Smooth muscle cell (in vitro differentiated cells): ENCODE measurements around the gene RAB37. TPM values are rescaled to one million over a fixed set of nuclear protein-coding genes. Genes with fewer than 3 reads are reported as not detected.

Experiments used
- DNase-seq: peaks from one replicate; lab custom pipeline; 2025; ENCODE audit not compliant: unreplicated experiment; lab: John Stamatoyannopoulos, UW
- H2AFZ ChIP-seq: fragments of 200-600 bp; sonication (generic); 2 replicates; pipeline ENCODE4 v1.6.0; 2016; ENCODE audit warnings: antibody characterized with exemption, low read depth, mild to moderate bottlenecking
- H3F3A ChIP-seq: fragments of 200-600 bp; sonication (generic); 2 replicates; pipeline ENCODE4 v1.6.0; 2017; ENCODE audit warnings: antibody characterized with exemption, low read depth
- H3K27ac ChIP-seq: fragments of 200-600 bp; sonication (generic); 2 replicates; pipeline ENCODE4 v1.5.1; 2016; ENCODE audit warnings: low read depth, mild to moderate bottlenecking
- H3K27me3 ChIP-seq: fragments of 200-600 bp; sonication (generic); 2 replicates; pipeline ENCODE4 v1.6.1; 2016; ENCODE audit warnings: low read depth, mild to moderate bottlenecking
- H3K36me3 ChIP-seq: fragments of 200-600 bp; sonication (generic); 2 replicates; pipeline ENCODE4 v1.5.1; 2016; ENCODE audit warnings: low read depth
- H3K4me1 ChIP-seq: fragments of 200-600 bp; sonication (generic); 2 replicates; pipeline ENCODE4 v1.5.1; 2016; ENCODE audit warnings: low read depth
- H3K4me2 ChIP-seq: fragments of 200-600 bp; sonication (generic); 2 replicates; pipeline ENCODE4 v1.6.0; 2016; ENCODE audit warnings: mild to moderate bottlenecking
- H3K4me3 ChIP-seq: fragments of 200-600 bp; sonication (generic); 2 replicates; pipeline ENCODE4 v1.5.1; 2016; ENCODE audit warnings: mild to moderate bottlenecking
- H3K79me2 ChIP-seq: fragments of 200-600 bp; sonication (generic); 2 replicates; pipeline ENCODE4 v1.6.0; 2016; ENCODE audit warnings: low read depth, mild to moderate bottlenecking
- H3K9ac ChIP-seq: fragments of 200-600 bp; sonication (generic); 2 replicates; pipeline ENCODE4 v1.6.0; 2016; ENCODE audit warnings: low read depth
- H3K9me3 ChIP-seq: fragments of 200-600 bp; sonication (generic); replicated peaks from 2 replicates; pipeline ENCODE4 v1.5.1; 2016; ENCODE audit warnings: low read depth
- H4K20me1 ChIP-seq: fragments of 200-600 bp; sonication (generic); 2 replicates; pipeline ENCODE4 v1.6.0; 2016; ENCODE audit warnings: low read depth
- CTCF ChIP-seq: fragments of 200-600 bp; sonication (generic); IDR thresholded peaks from 2 replicates; pipeline ENCODE4 v1.5.1; 2017; ENCODE audit warnings: borderline replicate concordance, mild to moderate bottlenecking, antibody characterized with exemption; ENCODE audit not compliant: insufficient read depth, poor library complexity, severe bottlenecking
- WGBS: methylation state at CpG from one replicate; pipeline ENCODE4 v1.1.7; 2016; ENCODE audit warnings: low lambda C conversion rate; 5-methylcytosine and 5-hydroxymethylcytosine counted together
- polyA plus RNA-seq: library from polyadenylated mRNA; unstranded; fragments of >200 nt; fragmentation: Nextera tagmentation; extraction: Ambion mirVana; gene quantifications from 2 replicates; pipeline ENCODE4 v1.2.1, GENCODE V29; 2016
- total RNA-seq: library from RNA; depleted of rRNA; stranded (reverse); fragments of >200 nt; gene quantifications from 2 replicates; pipeline ENCODE4 v1.2.3, GENCODE V29; 2014

The RAB37 gene
- total and polyA plus RNA-seq, 2 experiments from 2014 or later = 0.16 TPM; not detected in 1

DNA sequence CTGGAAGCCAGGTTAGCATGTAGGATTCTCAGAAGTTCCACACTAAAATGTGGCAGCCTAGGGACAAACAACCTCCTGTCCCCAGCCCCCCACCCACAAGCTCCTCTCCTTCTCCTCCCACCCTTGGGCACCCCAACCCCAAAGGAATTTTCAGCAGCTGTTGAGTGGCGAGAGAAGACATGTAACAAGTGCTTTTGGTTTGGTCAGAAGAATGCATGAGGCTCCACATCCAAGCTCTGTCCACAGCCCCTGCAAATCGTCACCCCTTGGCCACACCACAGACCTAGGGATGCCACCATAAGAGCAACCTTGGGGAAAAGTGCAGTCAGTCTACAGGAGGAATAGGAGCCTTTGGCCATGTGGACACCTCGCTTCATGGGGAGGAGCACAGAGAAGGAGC lies 11.9 kb upstream of the RAB37 start:
- Histone ChIP-seq H4K20me1 (no peaks in the 10 kb centered on the region), H3K27ac (no peak overlapping the region), H3K27me3 (peaks cover 4% of the 10 kb centered on the region), H3K4me1 (no peaks in the 10 kb centered on the region), H2AFZ (no peak overlapping the region), H3K9me3 (no peaks in the 10 kb centered on the region), H3K9ac (no peak overlapping the region), H3F3A (no peaks in the 10 kb centered on the region), H3K4me3 (no peak overlapping the region), H3K4me2 (no peak overlapping the region), H3K79me2 (no peaks in the 10 kb centered on the region), H3K36me3 (no peaks in the 10 kb centered on the region)
- 97% methylated on average over 3 of the region's 3 CpGs for WGBS
- no peak for DNase-seq
- TF ChIP-seq CTCF = no peak

DNA sequence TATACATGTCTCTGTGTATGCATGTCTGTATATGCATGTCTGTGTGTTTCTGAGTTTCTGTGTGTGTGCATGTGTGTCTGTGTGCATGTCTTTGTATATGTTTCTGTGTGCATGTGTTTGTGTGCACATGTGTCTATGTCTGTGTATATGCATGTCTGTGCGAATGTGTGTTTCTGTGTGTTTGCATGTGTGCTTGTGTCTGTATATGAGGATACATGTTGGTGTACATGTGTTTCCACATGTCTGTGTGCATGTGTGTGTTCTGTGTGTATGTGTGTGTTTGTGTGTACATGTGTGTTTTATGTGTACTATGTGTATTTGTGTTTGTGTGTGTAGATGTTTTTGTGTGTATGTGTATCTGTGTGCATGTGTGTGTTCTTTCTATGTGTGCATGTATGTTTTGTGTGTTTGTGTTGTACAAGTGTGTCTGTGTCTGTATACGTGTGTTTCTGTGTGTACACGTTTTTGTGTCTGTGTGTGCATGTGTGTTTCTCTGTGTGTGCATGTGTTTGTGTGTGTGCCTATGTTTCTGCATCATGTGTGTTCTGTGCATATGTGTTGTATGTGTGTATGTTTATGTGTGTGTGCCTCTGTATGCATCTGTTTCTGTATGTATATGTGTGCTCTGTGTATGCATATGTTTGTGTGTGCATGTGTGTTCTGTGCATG lies 8.9 kb upstream of the RAB37 start:
- Histone ChIP-seq H3K79me2 (no peaks in the 10 kb centered on the region), H3K36me3 (no peaks in the 10 kb centered on the region), H3K4me3 (no peak overlapping the region), H3K9ac (no peak overlapping the region), H4K20me1 (no peaks in the 10 kb centered on the region), H3K27me3 (peaks cover 4% of the 10 kb centered on the region), H2AFZ (no peak overlapping the region), H3K4me1 (no peaks in the 10 kb centered on the region), H3F3A (no peaks in the 10 kb centered on the region), H3K27ac (no peak overlapping the region), H3K9me3 (no peaks in the 10 kb centered on the region), H3K4me2 (no peak overlapping the region)
- no peak for TF ChIP-seq CTCF
- no peak for DNase-seq
- 90% methylated on average over 3 of the region's 3 CpGs for WGBS

DNA sequence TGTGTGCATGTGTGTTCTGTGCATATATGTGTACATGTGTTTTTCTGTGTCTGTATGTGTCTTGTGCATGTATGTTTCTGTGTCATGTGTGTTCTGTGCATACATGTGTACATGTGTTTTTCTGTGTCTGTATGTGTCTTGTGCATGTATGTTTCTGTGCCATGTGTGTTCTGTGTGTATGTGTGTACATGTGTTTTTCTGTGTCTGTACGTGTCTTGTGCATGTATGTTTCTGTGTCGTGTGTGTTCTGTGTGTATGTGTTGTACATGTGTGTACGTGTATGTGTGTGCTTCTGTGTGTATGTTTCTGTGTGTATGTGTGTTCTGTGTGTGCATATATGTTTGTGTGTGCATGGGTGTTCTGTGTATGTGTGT lies 8.4 kb upstream of the RAB37 start:
- H3K4me1 ChIP-seq = no peaks in the 10 kb centered on the region
- H3K36me3 ChIP-seq = no peaks in the 10 kb centered on the region
- DNase-seq = no peak
- no peak overlapping the region for H3K27ac ChIP-seq
- H2AFZ ChIP-seq = no peak overlapping the region
- no peaks in the 10 kb centered on the region for H3K79me2 ChIP-seq
- peaks cover 6% of the 10 kb centered on the region for H3K27me3 ChIP-seq
- H3K4me2 ChIP-seq = no peak overlapping the region
- no peaks in the 10 kb centered on the region for H3F3A ChIP-seq
- TF ChIP-seq CTCF = no peak
- 98% methylated on average over 3 of the region's 3 CpGs for WGBS
- H3K4me3 ChIP-seq = no peak overlapping the region
- H3K9ac ChIP-seq = no peak overlapping the region
- no peaks in the 10 kb centered on the region for H3K9me3 ChIP-seq
- H4K20me1 ChIP-seq = no peaks in the 10 kb centered on the region

DNA sequence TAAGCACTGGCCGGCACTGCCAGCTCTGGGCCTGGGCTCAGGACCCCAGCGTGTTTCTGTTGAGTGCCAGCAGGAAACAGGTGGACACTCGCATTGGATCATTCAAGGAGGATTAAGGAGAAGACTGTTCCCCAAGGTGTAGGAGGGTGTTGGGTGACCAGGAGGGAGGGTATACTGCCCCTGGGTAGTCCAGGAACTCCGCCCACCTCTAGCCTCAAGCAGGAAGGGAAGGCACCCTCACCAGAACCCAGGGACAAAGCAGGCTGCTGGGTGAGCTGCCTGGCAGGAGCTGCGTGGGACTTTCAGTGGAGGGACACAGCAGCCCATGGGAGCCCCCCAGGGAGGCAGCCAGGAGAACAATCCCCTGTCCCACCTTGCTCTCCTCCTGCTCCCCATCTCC lies 7.7 kb upstream of the RAB37 start:
- TF ChIP-seq CTCF = no peak
- H3K79me2 ChIP-seq = no peaks in the 10 kb centered on the region
- H3K36me3 ChIP-seq = no peaks in the 10 kb centered on the region
- H4K20me1 ChIP-seq = no peaks in the 10 kb centered on the region
- no peak overlapping the region for H3K4me3 ChIP-seq
- H3K27ac ChIP-seq = no peak overlapping the region
- no peak overlapping the region for H3K9ac ChIP-seq
- peaks cover 9% of the 10 kb centered on the region for H3K27me3 ChIP-seq
- no peak for DNase-seq
- WGBS = 95% methylated on average over 5 of the region's 5 CpGs
- no peaks in the 10 kb centered on the region for H3K9me3 ChIP-seq
- no peak overlapping the region for H2AFZ ChIP-seq
- H3F3A ChIP-seq = no peaks in the 10 kb centered on the region
- no peaks in the 10 kb centered on the region for H3K4me1 ChIP-seq
- no peak overlapping the region for H3K4me2 ChIP-seq
